GM13977 (cell line): ENCODE data around the gene ITPR2.
"Not testable (repeated sequence)": the region's sequence is repeated elsewhere in the genome, so short reads cannot be mapped to it uniquely, and the experiment has no call there.

ENCODE experiments used
- DNase-seq: peaks from one replicate; pipeline ENCODE4 v3.0.0; 2012; ENCODE audit warnings: low spot score
- CTCF ChIP-seq: IDR thresholded peaks from 2 replicates; pipeline ENCODE4 v1.5.1; 2012; ENCODE audit warnings: mild to moderate bottlenecking, control low read depth; ENCODE audit not compliant: insufficient read depth; ENCODE audit errors: extremely low read depth, missing control alignments
- in situ Hi-C: fragments of 300-500 bp; cut with MboI; formaldehyde crosslinking; loops from one replicate; pipeline ENCODE4 v1.12.0; 2022; ENCODE audit warnings: low sequenced_read_pairs, low pct_unique_long_range_greater_than_20kb, mixed read lengths, inconsistent platforms; ENCODE audit not compliant: unreplicated experiment

The ITPR2 gene

GRCh38 chr12:26608273-26608672 is 224.7 kb downstream of the ITPR2 start:
- DNase-seq, result no peak
- in situ Hi-C loops, result no loop called here
- TF ChIP-seq CTCF, result no peak

- in situ Hi-C loops, result no loop called here
Observed at GRCh38 chr12:26606911-26607310, 226.1 kb downstream of the ITPR2 start.

DNA sequence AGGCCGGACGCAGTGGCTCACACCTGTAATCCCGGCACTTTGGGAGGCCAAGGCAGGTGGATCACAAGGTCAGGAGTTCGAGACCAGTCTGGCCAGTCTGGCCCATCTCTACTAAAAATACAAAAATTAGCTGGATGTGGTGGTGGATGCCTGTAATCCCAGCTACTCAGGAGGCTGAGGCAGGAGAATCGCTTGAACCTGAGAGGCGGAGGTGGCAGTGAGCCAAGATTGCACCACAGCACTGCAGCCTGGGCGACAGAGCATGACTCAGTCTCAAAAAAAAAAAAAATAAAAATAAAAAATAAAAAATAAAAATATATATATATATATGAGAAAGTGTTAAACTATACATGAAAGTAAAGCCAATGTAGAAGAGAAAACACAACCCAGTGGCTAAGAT is 228.2 kb downstream of the ITPR2 start:
- DNase-seq, in situ Hi-C loops: not testable (repeated sequence)

More at GRCh38 chr12:26606911-26607310, 226.1 kb downstream of the ITPR2 start:
- no peak for TF ChIP-seq CTCF
- no peak for DNase-seq

DNA sequence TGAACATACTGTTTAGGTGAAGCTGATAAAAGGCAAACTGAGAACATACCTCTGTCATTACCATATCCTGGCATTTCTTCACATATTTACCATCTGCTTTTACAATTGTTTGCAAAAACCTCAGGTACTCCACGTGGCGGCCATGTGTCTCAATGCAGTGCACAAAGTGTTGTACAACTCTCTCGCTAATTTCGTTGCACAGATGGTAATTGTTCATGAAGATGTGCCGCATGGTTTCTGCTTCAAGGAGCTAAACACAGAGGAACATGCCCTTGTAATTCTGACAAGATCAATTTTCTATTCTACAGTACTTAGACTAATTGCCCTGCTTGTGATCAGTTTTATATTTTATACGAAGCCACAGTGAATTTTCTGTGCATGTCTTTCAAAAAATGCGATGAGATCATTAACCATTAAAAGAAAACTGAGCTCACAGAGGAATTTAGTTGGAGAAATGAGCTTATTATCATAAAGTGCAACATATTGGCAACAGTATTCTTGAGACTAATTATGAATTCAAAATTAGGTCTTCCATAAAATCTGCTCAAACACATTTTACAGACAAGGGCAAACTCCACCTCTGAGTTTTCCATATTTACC is 233.8 kb downstream of the ITPR2 start:
- DNase-seq, result no peak
- in situ Hi-C loops, result no loop called here
- no peak for TF ChIP-seq CTCF

DNA sequence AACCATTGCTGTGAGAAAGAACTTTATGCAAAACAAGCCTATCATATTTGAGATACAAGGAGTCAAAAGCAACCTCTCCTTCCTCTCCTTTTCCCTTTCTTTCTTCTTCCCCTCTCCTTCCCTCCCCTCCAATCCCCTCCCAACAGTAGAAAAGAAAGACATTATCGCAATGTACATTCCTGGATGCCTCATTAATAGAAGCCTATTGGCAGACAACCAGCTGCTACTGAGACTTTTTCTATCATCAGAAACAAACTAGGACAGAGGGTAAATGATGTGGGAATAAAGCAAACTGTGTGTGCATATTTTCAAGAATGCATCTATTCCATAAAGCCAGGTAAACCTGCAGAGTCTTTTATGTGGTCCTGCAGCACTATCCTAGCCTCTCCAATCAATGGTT is 237.2 kb downstream of the ITPR2 start:
- in situ Hi-C loops, result no loop called here
- DNase-seq, result no peak
- no peak for TF ChIP-seq CTCF

DNA sequence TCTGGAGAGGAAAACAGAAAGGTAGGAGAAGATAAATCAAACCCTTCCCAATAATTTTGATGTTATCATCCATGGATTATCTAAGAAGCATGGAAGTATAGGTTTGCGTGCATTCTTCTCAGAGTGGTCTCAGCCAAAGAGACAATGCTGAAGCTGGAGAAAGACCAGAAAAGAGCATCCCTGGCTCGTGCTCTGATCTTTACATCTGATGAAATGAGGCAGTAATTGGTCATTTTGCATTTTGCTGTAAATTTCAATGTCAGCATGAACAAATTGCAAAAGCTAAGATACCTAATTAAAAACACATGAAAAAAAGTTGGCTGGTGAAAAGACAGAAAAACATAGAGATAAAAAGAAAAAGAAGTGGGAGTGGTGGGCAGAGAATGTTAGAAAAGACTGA is 252.4 kb downstream of the ITPR2 start:
- TF ChIP-seq CTCF, result no peak
- in situ Hi-C loops, result no loop called here
- DNase-seq, result no peak

- no peak for DNase-seq
- in situ Hi-C loops, result no loop called here
- TF ChIP-seq CTCF, result no peak
Observed at GRCh38 chr12:26576266-26576665, 256.7 kb downstream of the ITPR2 start.
